A549 (cell line): ENCODE results near the gene ZBTB44. TPM values are rescaled to one million over a fixed set of nuclear protein-coding genes. Genes with fewer than 3 reads are reported as not detected.

ENCODE experiments used
- ATAC-seq, 2 experiments: fragments of 200-7000 bp in 1 of 2; fragments of >200 bp in 1 of 2; cut with Nextera tagmentation in 1 of 2; cut with Tn5 transposase in 1 of 2; 3 replicates each; pipeline versions ENCODE4 v1.8.0 to v1.9.1; 2018 to 2020; ENCODE audit warnings: mild to moderate bottlenecking in 1 of 2, moderate library complexity in 1 of 2
- CTCF ChIA-PET: fragments of 300-600 bp; sonication (Branson Sonifier 250); formaldehyde crosslinking; extraction: SDS; loops from one replicate; lab custom pipeline; 2021; ENCODE audit warnings: antibody characterized with exemption, inconsistent platforms; lab: Yijun Ruan, JAX
- POLR2A ChIA-PET: fragments of 350-600 bp; formaldehyde crosslinking; extraction: SDS; loops from one replicate; lab custom pipeline; 2021; ENCODE audit warnings: antibody characterized with exemption, inconsistent platforms; lab: Yijun Ruan, JAX
- DNase-seq, 2 experiments: peaks; one replicate each; pipeline versions ENCODE4 v3.0.0 to v3.0.0-alpha.2; 2011 to 2016; ENCODE audit warnings: low read depth in 1 of 2, low spot score in 1 of 2
- FAIRE-seq: peaks from 2 replicates; lab custom pipeline; 2011; peaks lifted over from hg19 to GRCh38; lab: Jason Lieb, UNC
- H3K27ac ChIP-seq, 2 experiments: fragments of >200 bp; sonication (Bioruptor Twin); formaldehyde crosslinking; 3 replicates each; pipeline ENCODE4 v1.5.1; 2016 to 2017
- H3K4me1 ChIP-seq: fragments of >200 bp; sonication (Bioruptor Twin); formaldehyde crosslinking; 3 replicates; pipeline ENCODE4 v1.6.1; 2016
- H3K4me2 ChIP-seq: fragments of >200 bp; sonication (Bioruptor Twin); formaldehyde crosslinking; 3 replicates; pipeline ENCODE4 v1.6.1; 2016
- H3K4me3 ChIP-seq: fragments of >200 bp; sonication (Bioruptor Twin); formaldehyde crosslinking; 3 replicates; pipeline ENCODE4 v1.5.1; 2016
- H3K9me3 ChIP-seq: fragments of >200 bp; sonication (Bioruptor Twin); formaldehyde crosslinking; 3 replicates; pipeline ENCODE4 v1.6.1; 2016
- ATOH8 ChIP-seq: fragments of 250-450 bp; sonication (Bioruptor Pico); IDR thresholded peaks from 2 replicates; pipeline ENCODE4 v1.5.0; 2020; ENCODE audit warnings: low read depth, mild to moderate bottlenecking, moderate library complexity
- BHLHE40 ChIP-seq: IDR thresholded peaks from 2 replicates; pipeline ENCODE4 v1.6.1; 2012; ENCODE audit warnings: low read depth, low read length, inconsistent platforms
- CHD2 ChIP-seq: fragments of 150-350 bp; IDR thresholded peaks from 2 replicates; pipeline ENCODE4 v1.6.1; 2014; ENCODE audit warnings: low read length; ENCODE audit not compliant: partially characterized antibody
- CTCF ChIP-seq: fragments of >200 bp; sonication (Bioruptor Twin); formaldehyde crosslinking; IDR thresholded peaks from 3 replicates; pipeline ENCODE4 v1.5.1; 2016
- ELK1 ChIP-seq: fragments of 150-350 bp; IDR thresholded peaks from 2 replicates; pipeline ENCODE4 v1.6.1; 2014; ENCODE audit warnings: low read depth, mild to moderate bottlenecking, low read length
- ESRRA ChIP-seq: fragments of 150-350 bp; IDR thresholded peaks from 2 replicates; pipeline ENCODE4 v1.6.1; 2014; ENCODE audit warnings: mild to moderate bottlenecking, low read length, borderline replicate concordance
- FOSB ChIP-seq: fragments of 250-450 bp; sonication (Bioruptor Pico); IDR thresholded peaks from 2 replicates; pipeline ENCODE4 v1.5.0; 2020; ENCODE audit warnings: mild to moderate bottlenecking, moderate library complexity
- FOSL2 ChIP-seq, 2 experiments: fragments of 450-650 bp in 1 of 2; fragments of >200 bp in 1 of 2; sonication (Bioruptor Twin) in 1 of 2; formaldehyde crosslinking; IDR thresholded peaks; 2 replicates each; pipeline versions ENCODE4 v1.5.0 to v1.6.1; 2016 to 2020; ENCODE audit warnings: mild to moderate bottlenecking in 1 of 2, moderate library complexity in 1 of 2
- FOXS1 ChIP-seq: fragments of 250-450 bp; sonication (Bioruptor Pico); IDR thresholded peaks from 2 replicates; pipeline ENCODE4 v1.5.0; 2020; ENCODE audit warnings: mild to moderate bottlenecking, moderate library complexity
- HES2 ChIP-seq: fragments of >200 bp; sonication (Bioruptor Twin); formaldehyde crosslinking; IDR thresholded peaks from 2 replicates; pipeline ENCODE4 v1.6.1; 2016
- HEYL ChIP-seq: fragments of 250-450 bp; sonication (Bioruptor Pico); IDR thresholded peaks from 2 replicates; pipeline ENCODE4 v1.8.0; 2021; ENCODE audit warnings: mild to moderate bottlenecking, moderate library complexity
- HOXA7 ChIP-seq: fragments of 250-450 bp; sonication (Bioruptor Pico); IDR thresholded peaks from 2 replicates; pipeline ENCODE4 v1.5.0; 2020; ENCODE audit warnings: mild to moderate bottlenecking, moderate library complexity
- HOXB13 ChIP-seq: fragments of 250-450 bp; sonication (Bioruptor Pico); IDR thresholded peaks from 2 replicates; pipeline ENCODE4 v1.5.0; 2020; ENCODE audit warnings: low read depth, mild to moderate bottlenecking, moderate library complexity
- JUN ChIP-seq, 2 experiments: fragments of >200 bp; sonication (Bioruptor Twin); formaldehyde crosslinking; IDR thresholded peaks; 2 replicates in 1 of 2; 3 replicates in 1 of 2; pipeline ENCODE4 v1.6.1; 2016 to 2017
- KDM5A ChIP-seq: fragments of 200-600 bp; sonication (generic); IDR thresholded peaks from 2 replicates; pipeline ENCODE4 v1.6.1; 2016; ENCODE audit warnings: antibody characterized with exemption, mild to moderate bottlenecking
- MAFK ChIP-seq: fragments of 450-650 bp; IDR thresholded peaks from 2 replicates; pipeline ENCODE4 v1.6.1; 2014; ENCODE audit not compliant: partially characterized antibody
- MYC ChIP-seq: IDR thresholded peaks from 2 replicates; pipeline ENCODE4 v1.6.1; 2012; ENCODE audit warnings: mild to moderate bottlenecking, inconsistent platforms, low read length, improper control_type of control experiment, borderline replicate concordance
- NPAS2 ChIP-seq: fragments of 250-450 bp; sonication (Bioruptor Pico); IDR thresholded peaks from 2 replicates; pipeline ENCODE4 v1.8.0; 2022; ENCODE audit warnings: mild to moderate bottlenecking, moderate library complexity, borderline replicate concordance
- PBX3 ChIP-seq: IDR thresholded peaks from 2 replicates; pipeline ENCODE4 v1.6.1; 2012
- RARB ChIP-seq: fragments of 250-450 bp; sonication (Bioruptor Pico); IDR thresholded peaks from 2 replicates; pipeline ENCODE4 v1.8.0; 2021; ENCODE audit warnings: mild to moderate bottlenecking, moderate library complexity
- REST ChIP-seq: fragments of 200-600 bp; sonication (generic); IDR thresholded peaks from 2 replicates; pipeline ENCODE4 v1.6.1; 2016; ENCODE audit warnings: antibody characterized with exemption, mild to moderate bottlenecking, moderate library complexity
- SMC3 ChIP-seq: fragments of >200 bp; sonication (Bioruptor Twin); formaldehyde crosslinking; IDR thresholded peaks from 3 replicates; pipeline ENCODE4 v1.6.1; 2018; ENCODE audit warnings: inconsistent platforms
- ZC3H11A ChIP-seq: fragments of 450-650 bp; IDR thresholded peaks from 2 replicates; pipeline ENCODE4 v1.6.1; 2014; ENCODE audit warnings: antibody characterized with exemption, mild to moderate bottlenecking
- ZSCAN20 ChIP-seq: fragments of 250-450 bp; sonication (Bioruptor Pico); IDR thresholded peaks from 2 replicates; pipeline ENCODE4 v1.8.0; 2022; ENCODE audit warnings: mild to moderate bottlenecking, moderate library complexity
- WGBS: methylation state at CpG from one replicate; pipeline ENCODE4 v1.1.6; 2017; ENCODE audit errors: missing lambda C conversion rate; 5-methylcytosine and 5-hydroxymethylcytosine counted together
- polyA plus RNA-seq, 4 experiments: library from polyadenylated mRNA; depleted of rRNA in 3 of 4; stranded (reverse); fragments of >200 nt; fragmentation: RNase III in 1 of 4; extraction: RNeasy Plus Mini Kit Qiagen cat#74134 plus additional on column Dnase treatment in 1 of 4; gene quantifications; 2 replicates in 3 of 4; 3 replicates in 1 of 4; pipeline ENCODE4 v1.2.3, GENCODE V29; 2011 to 2017

The ZBTB44 gene
- polyA plus RNA-seq, 2 of the 4 experiments (the other 2 are of a cell fraction) = 6.7 to 16.1 TPM

GRCh38 chr11:130199792-130200191, 114.9 kb downstream of the ZBTB44 start:
- H3K4me2 ChIP-seq = no peak overlapping the region
- no peaks in the 10 kb centered on the region for H3K9me3 ChIP-seq
- no peak for TF ChIP-seq JUN (IDR thresholded peaks at IDR 0.05)
- TF ChIP-seq SMC3 = no peak
- TF ChIP-seq FOSL2 (IDR thresholded peaks at IDR 0.05) = no peak
- TF ChIP-seq FOSL2 (CRISPR knock-in tag; IDR thresholded peaks at IDR 0.05) = no peak
- no peak for TF ChIP-seq ZSCAN20 (CRISPR knock-in tag)
- no peak for TF ChIP-seq NPAS2 (CRISPR knock-in tag)
- no peak for TF ChIP-seq CHD2
- no peak for TF ChIP-seq HEYL (CRISPR knock-in tag)
- TF ChIP-seq, all 56 proteins: peak for 0
- FAIRE-seq (no peak), DNase-seq (no peak), ATAC-seq (no peak)
- ChIA-PET POLR2A (no interaction called here), CTCF (interaction anchor here (1.0 to 1.6 kb wide), 3 partner anchors 13 to 662 kb away, joined by 3 to 4 read pairs (median 4); no protein-coding TSS in a partner anchor)
- 61% methylated on average over 7 of the region's 12 CpGs for WGBS
- Histone ChIP-seq H3K4me1 (no peaks in the 10 kb centered on the region), H3K4me3 (no peak overlapping the region), H3K27ac (no peak overlapping the region)

GRCh38 chr11:130198964-130199363, 115.8 kb downstream of the ZBTB44 start:
- Histone ChIP-seq H3K9me3 (no peaks in the 10 kb centered on the region), H3K4me3 (no peak overlapping the region), H3K4me2 (no peak overlapping the region), H3K27ac (no peak overlapping the region), H3K4me1 (no peaks in the 10 kb centered on the region)
- WGBS = 91% methylated on average over 8 of the region's 15 CpGs
- FAIRE-seq = no peak
- ChIA-PET CTCF (interaction anchor here (1.0 to 1.6 kb wide), 4 partner anchors 14 to 663 kb away, joined by 3 to 4 read pairs (median 4); no protein-coding TSS in a partner anchor), POLR2A (no interaction called here)
- TF ChIP-seq MAFK (no peak), CTCF (no peak), FOSL2 (IDR thresholded peaks at IDR 0.05) (no peak), FOSL2 (CRISPR knock-in tag; IDR thresholded peaks at IDR 0.05) (no peak), FOXS1 (CRISPR knock-in tag) (no peak), REST (no peak), PBX3 (no peak), CHD2 (no peak), HOXA7 (CRISPR knock-in tag) (no peak), HOXB13 (CRISPR knock-in tag) (no peak), ESRRA (no peak)
- DNase-seq = no peak
- ATAC-seq = peak; percentile 66 to 73; a peak in 4 of 6 replicates

- WGBS = 72% methylated on average over 14 of the region's 22 CpGs
- DNase-seq (no peak), FAIRE-seq (no peak), ATAC-seq (no peak)
- H3K9me3 ChIP-seq = no peaks in the 10 kb centered on the region
- no peak overlapping the region for H3K4me2 ChIP-seq
- CTCF ChIA-PET = interaction anchor here (1.4 to 1.5 kb wide), 2 partner anchors 476 to 664 kb away, joined by 3 to 4 read pairs; no protein-coding TSS in a partner anchor
- no peak overlapping the region for H3K27ac ChIP-seq
- POLR2A ChIA-PET = no interaction called here
- no peaks in the 10 kb centered on the region for H3K4me1 ChIP-seq
- no peak overlapping the region for H3K4me3 ChIP-seq
- TF ChIP-seq NPAS2 (CRISPR knock-in tag) (no peak), MYC (no peak), CHD2 (no peak), KDM5A (no peak), ZC3H11A (no peak), HES2 (no peak), ATOH8 (CRISPR knock-in tag) (no peak), ESRRA (no peak), FOSB (CRISPR knock-in tag) (no peak), RARB (CRISPR knock-in tag) (no peak), ELK1 (no peak), SMC3 (no peak), BHLHE40 (no peak)
Measured at GRCh38 chr11:130198292-130198691, 116.4 kb downstream of the ZBTB44 start.
